SK-N-SH (cell line): Measurements from ENCODE around the gene GTPBP8. TPM values are rescaled to one million over a fixed set of nuclear protein-coding genes. Genes with fewer than 3 reads are reported as not detected.
"Not testable (repeated sequence)": the region's sequence is repeated elsewhere in the genome, so short reads cannot be mapped to it uniquely, and the experiment has no call there.

Experiments used
- CTCF ChIA-PET: fragments of 300-600, 350-600 bp; formaldehyde crosslinking; extraction: SDS; loops from one replicate; lab custom pipeline; 2021; lab: Yijun Ruan, JAX
- POLR2A ChIA-PET: fragments of 350-600 bp; sonication (Branson Sonifier 250); formaldehyde crosslinking; extraction: SDS; loops from one replicate; lab custom pipeline; 2020; ENCODE audit warnings: antibody characterized with exemption, inconsistent platforms; lab: Yijun Ruan, JAX
- DNase-seq: peaks from one replicate; pipeline ENCODE4 v3.0.0; 2012
- H2AFZ ChIP-seq: fragments of 200-600 bp; sonication (generic); 2 replicates; pipeline ENCODE4 v1.8.1; 2016; ENCODE audit warnings: antibody characterized with exemption, mild to moderate bottlenecking, low read depth
- H3F3A ChIP-seq: fragments of 200-600 bp; sonication (generic); replicated peaks from 2 replicates; pipeline ENCODE3; 2016; ENCODE audit warnings: antibody characterized with exemption, mild to moderate bottlenecking; ENCODE audit not compliant: insufficient read depth
- H3K27ac ChIP-seq, 2 experiments: fragments of 200-500 bp in 1 of 2; fragments of 200-600 bp in 1 of 2; sonication (Bioruptor generic) in 1 of 2; sonication (generic), shearing (Covaris generic) in 1 of 2; 2 replicates each; pipeline versions ENCODE4 v1.5.1 to v1.6.1; 2014 to 2016; ENCODE audit warnings: low read depth in 2 of 2, inconsistent platforms in 1 of 2, low read length in 1 of 2, mild to moderate bottlenecking in 1 of 2, mixed read lengths in 1 of 2
- H3K27me3 ChIP-seq: fragments of 200-600 bp; sonication (generic), shearing (Covaris generic); 2 replicates; pipeline ENCODE4 v1.6.1; 2016; ENCODE audit warnings: mixed run types; ENCODE audit not compliant: insufficient read depth
- H3K36me3 ChIP-seq, 2 experiments: fragments of 200-500 bp in 1 of 2; fragments of 200-600 bp in 1 of 2; sonication (Bioruptor generic) in 1 of 2; sonication (generic) in 1 of 2; replicated peaks in 1 of 2; 2 replicates each; pipeline versions ENCODE3 to v1.5.1; 2014 to 2016; ENCODE audit warnings: low read length in 1 of 2, mild to moderate bottlenecking in 1 of 2; ENCODE audit not compliant: insufficient read depth in 2 of 2, control insufficient read depth in 1 of 2
- H3K4me1 ChIP-seq, 2 experiments: fragments of 200-500 bp in 1 of 2; fragments of 200-600 bp in 1 of 2; sonication (Bioruptor generic) in 1 of 2; sonication (generic), shearing (Covaris generic) in 1 of 2; 2 replicates each; pipeline versions ENCODE4 v1.5.1 to v1.6.1; 2014 to 2016; ENCODE audit warnings: low read depth in 1 of 2, low read length in 1 of 2, mixed run types in 1 of 2; ENCODE audit not compliant: insufficient read depth in 2 of 2, control insufficient read depth in 1 of 2
- H3K4me2 ChIP-seq: fragments of 200-600 bp; sonication (generic), shearing (Covaris generic); 2 replicates; pipeline ENCODE4 v1.6.1; 2017; ENCODE audit warnings: mixed run types
- H3K4me3 ChIP-seq, 2 experiments: fragments of 200-500 bp in 1 of 2; fragments of 200-600 bp in 1 of 2; sonication (Bioruptor generic) in 1 of 2; sonication (generic), shearing (Covaris generic) in 1 of 2; 2 replicates each; pipeline versions ENCODE4 v1.5.1 to v1.8.1; 2014 to 2016; ENCODE audit warnings: low read depth in 2 of 2, inconsistent platforms in 1 of 2, low read length in 1 of 2, mild to moderate bottlenecking in 1 of 2, mixed read lengths in 1 of 2, moderate library complexity in 1 of 2
- H3K79me2 ChIP-seq: fragments of 200-600 bp; sonication (generic); 2 replicates; pipeline ENCODE4 v1.8.1; 2017; ENCODE audit warnings: mild to moderate bottlenecking; ENCODE audit not compliant: insufficient read depth
- H3K9ac ChIP-seq: fragments of 200-600 bp; sonication (generic); 2 replicates; pipeline ENCODE4 v1.6.1; 2017; ENCODE audit warnings: mixed run types
- H3K9me2 ChIP-seq: fragments of 200-600 bp; sonication (generic); 2 replicates; pipeline ENCODE4 v1.6.1; 2017; ENCODE audit warnings: mixed run types
- H3K9me3 ChIP-seq: fragments of 200-600 bp; sonication (generic); 2 replicates; pipeline ENCODE4 v1.6.1; 2017; ENCODE audit warnings: mixed run types, mild to moderate bottlenecking, moderate library complexity
- H4K20me1 ChIP-seq: fragments of 200-600 bp; sonication (generic); 2 replicates; pipeline ENCODE4 v1.6.1; 2017; ENCODE audit warnings: mild to moderate bottlenecking, mixed run types; ENCODE audit not compliant: insufficient read depth
- CHD2 ChIP-seq: fragments of 150-350 bp; IDR thresholded peaks from 2 replicates; pipeline ENCODE4 v1.6.1; 2018; ENCODE audit warnings: low read length; ENCODE audit not compliant: partially characterized antibody
- ELF1 ChIP-seq: IDR thresholded peaks from 2 replicates; pipeline ENCODE4 v1.4.0; 2012
- EP300 ChIP-seq, 2 experiments: IDR thresholded peaks; 2 replicates each; pipeline versions ENCODE4 v1.4.0 to v1.6.1; 2012; ENCODE audit warnings: borderline replicate concordance in 1 of 2, low read depth in 1 of 2, low read length in 1 of 2
- EZH2phosphoT487 ChIP-seq: fragments of 200-600 bp; sonication (generic); IDR thresholded peaks from 2 replicates; pipeline ENCODE4 v1.6.1; 2017; ENCODE audit warnings: low read depth, mixed run types, mild to moderate bottlenecking, antibody characterized with exemption, moderate library complexity, borderline replicate concordance
- FOSL2 ChIP-seq: IDR thresholded peaks from 2 replicates; pipeline ENCODE4 v1.4.0; 2012; ENCODE audit warnings: low read depth, mild to moderate bottlenecking, moderate library complexity, borderline replicate concordance
- FOXM1 ChIP-seq: IDR thresholded peaks from 2 replicates; pipeline ENCODE4 v1.4.0; 2012; ENCODE audit warnings: low read depth, mild to moderate bottlenecking
- GATA2 ChIP-seq: sonication (generic); formaldehyde crosslinking; IDR thresholded peaks from 2 replicates; pipeline ENCODE4 v1.5.0; 2020; ENCODE audit warnings: mild to moderate bottlenecking, missing genetic modification reagents
- JUND ChIP-seq: IDR thresholded peaks from 2 replicates; pipeline ENCODE4 v1.4.0; 2012
- NFIC ChIP-seq: IDR thresholded peaks from 2 replicates; pipeline ENCODE4 v1.4.0; 2012; ENCODE audit warnings: borderline replicate concordance
- NRF1 ChIP-seq: IDR thresholded peaks from 2 replicates; pipeline ENCODE4 v1.6.1; 2012; ENCODE audit warnings: low read depth, mild to moderate bottlenecking, low read length
- PBX3 ChIP-seq: IDR thresholded peaks from 2 replicates; pipeline ENCODE4; 2012
- POLR2AphosphoS5 ChIP-seq: IDR thresholded peaks from 2 replicates; pipeline ENCODE4 v1.6.1; 2012; ENCODE audit warnings: low read depth, low read length
- RCOR1 ChIP-seq: fragments of 150-350 bp; IDR thresholded peaks from 2 replicates; pipeline ENCODE4 v1.6.1; 2017; ENCODE audit warnings: antibody characterized with exemption, low read length
- RXRA ChIP-seq: IDR thresholded peaks from 2 replicates; pipeline ENCODE4 v1.4.0; 2012; ENCODE audit warnings: low read depth, mild to moderate bottlenecking, borderline replicate concordance
- SIN3A ChIP-seq: IDR thresholded peaks from 2 replicates; pipeline ENCODE4 v1.6.1; 2012; ENCODE audit warnings: low read depth, mild to moderate bottlenecking, low read length, moderate library complexity, borderline replicate concordance
- SMC3 ChIP-seq: IDR thresholded peaks from 2 replicates; pipeline ENCODE4 v1.6.1; 2012; ENCODE audit warnings: low read depth, low read length, improper control_type of control experiment
- TCF12 ChIP-seq: IDR thresholded peaks from 2 replicates; pipeline ENCODE4 v1.4.0; 2012
- WGBS: methylation state at CpG from one replicate; pipeline ENCODE4 v1.1.6; 2017; ENCODE audit warnings: low lambda C conversion rate; 5-methylcytosine and 5-hydroxymethylcytosine counted together
- polyA plus RNA-seq, 3 experiments: library from polyadenylated mRNA; depleted of rRNA; stranded (reverse); fragments of >200 nt; gene quantifications; 2 replicates each; pipeline ENCODE4 v1.2.3, GENCODE V29; 2012
- TF ChIP-seq, protein P1 (sequence below): fragments of 200-600 bp; sonication (generic); IDR thresholded peaks from 2 replicates; pipeline ENCODE4 v1.6.1; 2017; ENCODE audit warnings: antibody characterized with exemption, mild to moderate bottlenecking, moderate library complexity
- TF ChIP-seq, protein P2 (sequence below): fragments of 150-350 bp; IDR thresholded peaks from 2 replicates; pipeline ENCODE4 v1.6.1; 2017; ENCODE audit warnings: antibody characterized with exemption, low read length, low read depth, borderline replicate concordance

Gene GTPBP8
- polyA plus RNA-seq, 1 of the 3 experiments (the other 2 are of a cell fraction), result 20.1 TPM

DNA sequence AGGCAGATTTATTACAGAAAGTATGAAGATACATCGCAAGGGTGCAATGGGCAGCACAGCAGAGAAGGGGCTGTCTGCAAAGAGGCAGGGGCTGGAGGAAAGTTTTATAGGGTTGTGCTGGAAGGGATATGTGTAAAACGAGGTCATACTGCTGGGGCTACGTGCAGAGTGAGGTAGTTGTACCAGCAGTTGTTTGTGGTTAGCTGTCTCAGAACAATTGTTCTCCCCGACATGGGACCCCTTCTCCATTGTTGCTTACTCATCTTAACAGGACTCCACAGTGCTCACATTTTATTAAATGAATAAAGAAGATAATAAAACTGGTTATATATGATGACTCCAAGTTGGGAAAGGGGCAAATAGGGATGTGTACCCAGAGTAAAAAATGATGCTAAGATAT, 49.4 kb downstream of the GTPBP8 start:
- Histone ChIP-seq H3F3A (no peaks in the 10 kb centered on the region), H3K4me1 (no peaks in the 10 kb centered on the region), H3K27me3 (no peaks in the 10 kb centered on the region), H3K4me2 (no peak overlapping the region), H3K27ac (no peak overlapping the region), H4K20me1 (no peaks in the 10 kb centered on the region), H3K36me3 (no peaks in the 10 kb centered on the region), H3K79me2 (no peaks in the 10 kb centered on the region), H3K9me3 (no peaks in the 10 kb centered on the region), H3K9ac (no peak overlapping the region), H3K4me3 (no peak overlapping the region), H2AFZ (no peak overlapping the region), H3K9me2 (no peaks in the 10 kb centered on the region)
- DNase-seq, result no peak
- ChIA-PET CTCF (interaction anchor here (1.9 kb wide), 1 partner anchor 453 kb away, joined by 5 read pairs; no protein-coding TSS in a partner anchor), POLR2A (no interaction called here)
- 66% methylated on average over 4 of the region's 4 CpGs for WGBS
- TF ChIP-seq POLR2AphosphoS5 (no peak), RCOR1 (no peak), TCF12 (no peak), JUND (no peak), PBX3 (no peak), EP300 (IDR thresholded peaks at IDR 0.05; ENCODE audit: borderline replicate concordance in 1 of 2, low read depth in 1 of 2, low read length in 1 of 2) (no peak), NFIC (no peak), ELF1 (no peak), GATA2 (no peak)
- TF ChIP-seq, protein P1, sequence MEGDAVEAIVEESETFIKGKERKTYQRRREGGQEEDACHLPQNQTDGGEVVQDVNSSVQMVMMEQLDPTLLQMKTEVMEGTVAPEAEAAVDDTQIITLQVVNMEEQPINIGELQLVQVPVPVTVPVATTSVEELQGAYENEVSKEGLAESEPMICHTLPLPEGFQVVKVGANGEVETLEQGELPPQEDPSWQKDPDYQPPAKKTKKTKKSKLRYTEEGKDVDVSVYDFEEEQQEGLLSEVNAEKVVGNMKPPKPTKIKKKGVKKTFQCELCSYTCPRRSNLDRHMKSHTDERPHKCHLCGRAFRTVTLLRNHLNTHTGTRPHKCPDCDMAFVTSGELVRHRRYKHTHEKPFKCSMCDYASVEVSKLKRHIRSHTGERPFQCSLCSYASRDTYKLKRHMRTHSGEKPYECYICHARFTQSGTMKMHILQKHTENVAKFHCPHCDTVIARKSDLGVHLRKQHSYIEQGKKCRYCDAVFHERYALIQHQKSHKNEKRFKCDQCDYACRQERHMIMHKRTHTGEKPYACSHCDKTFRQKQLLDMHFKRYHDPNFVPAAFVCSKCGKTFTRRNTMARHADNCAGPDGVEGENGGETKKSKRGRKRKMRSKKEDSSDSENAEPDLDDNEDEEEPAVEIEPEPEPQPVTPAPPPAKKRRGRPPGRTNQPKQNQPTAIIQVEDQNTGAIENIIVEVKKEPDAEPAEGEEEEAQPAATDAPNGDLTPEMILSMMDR, result no peak

- no peak overlapping the region for H3K4me3 ChIP-seq
- H3F3A ChIP-seq, result no peaks in the 10 kb centered on the region
- no peak for DNase-seq
- CTCF ChIA-PET, result interaction anchor here (1.0 to 2.8 kb wide), 3 partner anchors 9 to 534 kb away, joined by 3 to 10 read pairs (median 3); no protein-coding TSS in a partner anchor
- whole genome bisulfite sequencing, result 24% methylated on average over 2 of the region's 2 CpGs
- TF ChIP-seq PBX3 (no peak), CHD2 (no peak), RXRA (no peak), POLR2AphosphoS5 (no peak), RCOR1 (no peak), SIN3A (no peak), EP300 (IDR thresholded peaks at IDR 0.05; ENCODE audit: borderline replicate concordance in 1 of 2, low read depth in 1 of 2, low read length in 1 of 2) (no peak), EZH2phosphoT487 (no peak), NRF1 (no peak), FOSL2 (no peak), FOXM1 (no peak), SMC3 (no peak)
- TF ChIP-seq, protein P2, sequence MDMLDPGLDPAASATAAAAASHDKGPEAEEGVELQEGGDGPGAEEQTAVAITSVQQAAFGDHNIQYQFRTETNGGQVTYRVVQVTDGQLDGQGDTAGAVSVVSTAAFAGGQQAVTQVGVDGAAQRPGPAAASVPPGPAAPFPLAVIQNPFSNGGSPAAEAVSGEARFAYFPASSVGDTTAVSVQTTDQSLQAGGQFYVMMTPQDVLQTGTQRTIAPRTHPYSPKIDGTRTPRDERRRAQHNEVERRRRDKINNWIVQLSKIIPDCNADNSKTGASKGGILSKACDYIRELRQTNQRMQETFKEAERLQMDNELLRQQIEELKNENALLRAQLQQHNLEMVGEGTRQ, result no peak
- TF ChIP-seq, all 33 proteins: peak for 0
- H3K27me3 ChIP-seq, result no peaks in the 10 kb centered on the region
- H3K4me2 ChIP-seq, result no peak overlapping the region
- H3K9ac ChIP-seq, result no peak overlapping the region
- no peak overlapping the region for H2AFZ ChIP-seq
- no peak overlapping the region for H3K27ac ChIP-seq
- H3K9me2 ChIP-seq, result no peaks in the 10 kb centered on the region
- no peaks in the 10 kb centered on the region for H3K9me3 ChIP-seq
- no peaks in the 10 kb centered on the region for H3K36me3 ChIP-seq
- POLR2A ChIA-PET, result no interaction called here
- H3K4me1 ChIP-seq, result no peaks in the 10 kb centered on the region
- H3K79me2 ChIP-seq, result no peaks in the 10 kb centered on the region
- no peaks in the 10 kb centered on the region for H4K20me1 ChIP-seq
Observed at GRCh38 chr3:113043686-113044085, 52.9 kb downstream of the GTPBP8 start.

GRCh38 chr3:113046186-113046965, 55.6 kb downstream of the GTPBP8 start:
- H3K9ac ChIP-seq, POLR2A ChIA-PET, H3K4me1 ChIP-seq, CTCF ChIA-PET, H3K27ac ChIP-seq, H2AFZ ChIP-seq, H3K9me3 ChIP-seq, H4K20me1 ChIP-seq, H3K27me3 ChIP-seq, H3K36me3 ChIP-seq, H3K4me3 ChIP-seq, H3K9me2 ChIP-seq, H3K4me2 ChIP-seq, H3K79me2 ChIP-seq, H3F3A ChIP-seq, DNase-seq: not testable (repeated sequence)
- WGBS, result no CpG with 5 or more reads among the region's 55 CpGs
